K562 (cell line): ENCODE results near the gene PDF. TPM values are rescaled to one million over a fixed set of nuclear protein-coding genes. Genes with fewer than 3 reads are reported as not detected.

Source experiments
- AFF1 ChIP-seq, 2 experiments: fragments of 450-650 bp; IDR thresholded peaks; 2 replicates each; pipeline ENCODE4 v1.6.1; 2018; ENCODE audit warnings: mild to moderate bottlenecking in 2 of 2, low read depth in 1 of 2; ENCODE audit not compliant: partially characterized antibody in 2 of 2
- CTCFL ChIP-seq: IDR thresholded peaks from 2 replicates; pipeline ENCODE4 v1.6.1; 2011; ENCODE audit warnings: borderline replicate concordance, low read depth, mild to moderate bottlenecking, moderate library complexity, low read length; ENCODE audit not compliant: insufficient read depth, poor library complexity, severe bottlenecking
- NUFIP1 ChIP-seq: fragments of 450-650 bp; IDR thresholded peaks from 2 replicates; pipeline ENCODE4 v1.6.1; 2018; ENCODE audit not compliant: partially characterized antibody
- POLR2G ChIP-seq: fragments of 200-400 bp; formaldehyde crosslinking; IDR thresholded peaks from 2 replicates; pipeline ENCODE4 v1.6.1; 2017; ENCODE audit warnings: low read depth, mild to moderate bottlenecking, antibody characterized with exemption, low read length, moderate library complexity
- PRMT5 ChIP-seq: sonication (generic); formaldehyde crosslinking; IDR thresholded peaks from 2 replicates; pipeline ENCODE4 v1.5.0; 2020; ENCODE audit warnings: missing genetic modification reagents
- RB1 ChIP-seq: fragments of 450-650 bp; IDR thresholded peaks from 2 replicates; pipeline ENCODE4 v1.6.1; 2017; ENCODE audit warnings: low read depth, mild to moderate bottlenecking
- ZNF3 ChIP-seq: fragments of 250-450 bp; sonication (Bioruptor Pico); IDR thresholded peaks from 2 replicates; pipeline ENCODE4 v1.5.0; 2021; ENCODE audit warnings: mild to moderate bottlenecking, moderate library complexity
- ZNF766 ChIP-seq: fragments of 200-800 bp; sonication (Bioruptor generic); conservative IDR thresholded peaks from 2 replicates; pipeline ENCODE4 v1.6.1; 2016; ENCODE audit warnings: missing genetic modification characterization, missing compliant biosample characterization
- polyA plus RNA-seq, 8 experiments: library from polyadenylated mRNA; depleted of rRNA in 4 of 8; stranded (reverse) in 5 of 8; unstranded in 3 of 8; fragments of >200 nt; fragmentation: Nextera tagmentation in 2 of 8; fragmentation: Illumina TruSeq in 1 of 8; extraction: Ambion mirVana in 2 of 8; extraction: Trizol in 1 of 8; gene quantifications; 2 replicates each; pipeline versions ENCODE4 v1.2.1 to v1.2.3, GENCODE V29; 2011 to 2014; ENCODE audit warnings: inconsistent platforms in 1 of 8, missing spikeins in 1 of 8
- total RNA-seq, 7 experiments: library from RNA; depleted of rRNA in 6 of 7; stranded (reverse); fragments of >200 nt in 6 of 7; fragmentation: Illumina TruSeq in 2 of 7; extraction: Trizol in 2 of 7; gene quantifications; 2 replicates each; pipeline versions ENCODE4 v1.2.1 to v1.2.3, GENCODE V29; 2011 to 2021; ENCODE audit warnings: low replicate concordance in 1 of 7
- TF ChIP-seq, protein P1 (sequence below): fragments of 250-450 bp; sonication (Bioruptor Pico); IDR thresholded peaks from 2 replicates; pipeline ENCODE4 v1.8.0; 2022; ENCODE audit warnings: inconsistent platforms
- TF ChIP-seq, protein P2 (sequence below): sonication (generic); formaldehyde crosslinking; IDR thresholded peaks from 2 replicates; pipeline ENCODE4 v1.8.1; 2023; ENCODE audit warnings: missing genetic modification reagents, mild to moderate bottlenecking, borderline replicate concordance
- TF ChIP-seq, protein P3 (sequence below): sonication (generic); formaldehyde crosslinking; IDR thresholded peaks from 2 replicates; pipeline ENCODE4 v1.8.1; 2022; ENCODE audit warnings: missing genetic modification reagents

PDF gene
- total and polyA plus RNA-seq, 9 of the 15 experiments (the other 6 are each of a cell fraction or from before 2014, with no cell fraction given), result 0.15 to 72.4 (median 5.6) TPM

DNA sequence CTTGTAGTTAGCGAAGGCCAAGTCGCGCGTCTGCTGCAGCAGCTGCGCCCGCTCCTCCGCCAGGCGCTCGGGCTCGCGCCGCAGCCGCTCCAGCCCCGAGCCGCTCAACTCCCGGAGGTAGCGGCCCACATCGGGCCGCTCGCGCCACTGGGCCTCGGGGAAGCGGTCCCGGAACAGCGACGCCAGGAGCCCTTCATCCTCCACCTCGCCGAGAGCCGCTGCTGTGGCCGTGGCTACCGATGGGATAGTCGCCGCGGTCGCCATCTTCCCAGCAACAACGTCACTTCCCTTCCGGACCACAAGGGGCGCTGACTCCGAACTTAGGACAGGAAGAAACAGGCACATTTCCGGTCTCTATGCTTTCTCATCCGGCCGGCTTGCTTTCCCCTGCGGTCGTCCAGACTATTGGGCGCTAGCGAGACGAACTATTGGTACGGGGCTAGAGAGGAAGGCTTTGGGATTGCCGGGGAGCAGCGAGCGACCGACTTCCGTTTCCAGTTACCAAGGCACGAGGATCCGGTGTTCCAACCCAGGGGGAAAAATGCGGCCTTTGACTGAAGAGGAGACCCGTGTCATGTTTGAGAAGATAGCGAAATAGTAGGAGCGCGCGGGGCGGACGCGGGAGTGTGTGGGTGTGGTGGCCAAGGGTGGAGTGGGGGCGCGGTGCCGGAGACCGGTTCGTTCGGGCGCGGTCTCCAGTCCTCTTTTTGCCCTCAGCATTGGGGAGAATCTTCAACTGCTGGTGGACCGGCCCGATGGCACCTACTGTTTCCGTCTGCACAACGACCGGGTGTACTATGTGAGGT, 9.1 kb upstream of the PDF start, which contains the start of the genes COG8 and NIP7 (continued):
- TF ChIP-seq, protein P1, sequence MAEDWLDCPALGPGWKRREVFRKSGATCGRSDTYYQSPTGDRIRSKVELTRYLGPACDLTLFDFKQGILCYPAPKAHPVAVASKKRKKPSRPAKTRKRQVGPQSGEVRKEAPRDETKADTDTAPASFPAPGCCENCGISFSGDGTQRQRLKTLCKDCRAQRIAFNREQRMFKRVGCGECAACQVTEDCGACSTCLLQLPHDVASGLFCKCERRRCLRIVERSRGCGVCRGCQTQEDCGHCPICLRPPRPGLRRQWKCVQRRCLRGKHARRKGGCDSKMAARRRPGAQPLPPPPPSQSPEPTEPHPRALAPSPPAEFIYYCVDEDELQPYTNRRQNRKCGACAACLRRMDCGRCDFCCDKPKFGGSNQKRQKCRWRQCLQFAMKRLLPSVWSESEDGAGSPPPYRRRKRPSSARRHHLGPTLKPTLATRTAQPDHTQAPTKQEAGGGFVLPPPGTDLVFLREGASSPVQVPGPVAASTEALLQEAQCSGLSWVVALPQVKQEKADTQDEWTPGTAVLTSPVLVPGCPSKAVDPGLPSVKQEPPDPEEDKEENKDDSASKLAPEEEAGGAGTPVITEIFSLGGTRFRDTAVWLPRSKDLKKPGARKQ (CRISPR knock-in tag), result no peak
- TF ChIP-seq RB1, result peak; percentile 85
- peak; percentile 98 for TF ChIP-seq CTCFL
- TF ChIP-seq ZNF766, result peak; percentile 80
- TF ChIP-seq PRMT5 (CRISPR knock-in tag), result no peak
- TF ChIP-seq AFF1 (IDR thresholded peaks at IDR 0.05; ENCODE audit: low read depth in 1 of 2, partially characterized antibody in 2 of 2), result peak in 1 of 2 experiments; percentile 55
- TF ChIP-seq, protein P2, sequence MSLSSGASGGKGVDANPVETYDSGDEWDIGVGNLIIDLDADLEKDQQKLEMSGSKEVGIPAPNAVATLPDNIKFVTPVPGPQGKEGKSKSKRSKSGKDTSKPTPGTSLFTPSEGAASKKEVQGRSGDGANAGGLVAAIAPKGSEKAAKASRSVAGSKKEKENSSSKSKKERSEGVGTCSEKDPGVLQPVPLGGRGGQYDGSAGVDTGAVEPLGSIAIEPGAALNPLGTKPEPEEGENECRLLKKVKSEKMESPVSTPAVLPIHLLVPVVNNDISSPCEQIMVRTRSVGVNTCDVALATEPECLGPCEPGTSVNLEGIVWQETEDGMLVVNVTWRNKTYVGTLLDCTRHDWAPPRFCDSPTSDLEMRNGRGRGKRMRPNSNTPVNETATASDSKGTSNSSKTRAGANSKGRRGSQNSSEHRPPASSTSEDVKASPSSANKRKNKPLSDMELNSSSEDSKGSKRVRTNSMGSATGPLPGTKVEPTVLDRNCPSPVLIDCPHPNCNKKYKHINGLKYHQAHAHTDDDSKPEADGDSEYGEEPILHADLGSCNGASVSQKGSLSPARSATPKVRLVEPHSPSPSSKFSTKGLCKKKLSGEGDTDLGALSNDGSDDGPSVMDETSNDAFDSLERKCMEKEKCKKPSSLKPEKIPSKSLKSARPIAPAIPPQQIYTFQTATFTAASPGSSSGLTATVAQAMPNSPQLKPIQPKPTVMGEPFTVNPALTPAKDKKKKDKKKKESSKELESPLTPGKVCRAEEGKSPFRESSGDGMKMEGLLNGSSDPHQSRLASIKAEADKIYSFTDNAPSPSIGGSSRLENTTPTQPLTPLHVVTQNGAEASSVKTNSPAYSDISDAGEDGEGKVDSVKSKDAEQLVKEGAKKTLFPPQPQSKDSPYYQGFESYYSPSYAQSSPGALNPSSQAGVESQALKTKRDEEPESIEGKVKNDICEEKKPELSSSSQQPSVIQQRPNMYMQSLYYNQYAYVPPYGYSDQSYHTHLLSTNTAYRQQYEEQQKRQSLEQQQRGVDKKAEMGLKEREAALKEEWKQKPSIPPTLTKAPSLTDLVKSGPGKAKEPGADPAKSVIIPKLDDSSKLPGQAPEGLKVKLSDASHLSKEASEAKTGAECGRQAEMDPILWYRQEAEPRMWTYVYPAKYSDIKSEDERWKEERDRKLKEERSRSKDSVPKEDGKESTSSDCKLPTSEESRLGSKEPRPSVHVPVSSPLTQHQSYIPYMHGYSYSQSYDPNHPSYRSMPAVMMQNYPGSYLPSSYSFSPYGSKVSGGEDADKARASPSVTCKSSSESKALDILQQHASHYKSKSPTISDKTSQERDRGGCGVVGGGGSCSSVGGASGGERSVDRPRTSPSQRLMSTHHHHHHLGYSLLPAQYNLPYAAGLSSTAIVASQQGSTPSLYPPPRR (CRISPR knock-in tag), result no peak
- TF ChIP-seq NUFIP1, result no peak
- TF ChIP-seq, protein P3, sequence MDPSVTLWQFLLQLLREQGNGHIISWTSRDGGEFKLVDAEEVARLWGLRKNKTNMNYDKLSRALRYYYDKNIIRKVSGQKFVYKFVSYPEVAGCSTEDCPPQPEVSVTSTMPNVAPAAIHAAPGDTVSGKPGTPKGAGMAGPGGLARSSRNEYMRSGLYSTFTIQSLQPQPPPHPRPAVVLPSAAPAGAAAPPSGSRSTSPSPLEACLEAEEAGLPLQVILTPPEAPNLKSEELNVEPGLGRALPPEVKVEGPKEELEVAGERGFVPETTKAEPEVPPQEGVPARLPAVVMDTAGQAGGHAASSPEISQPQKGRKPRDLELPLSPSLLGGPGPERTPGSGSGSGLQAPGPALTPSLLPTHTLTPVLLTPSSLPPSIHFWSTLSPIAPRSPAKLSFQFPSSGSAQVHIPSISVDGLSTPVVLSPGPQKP (CRISPR knock-in tag), result no peak
- no peak for TF ChIP-seq ZNF3 (CRISPR knock-in tag)
- peak; percentile 97 for TF ChIP-seq POLR2G
